Measurements from ENCODE around the gene PPM1D. TPM values are rescaled to one million over a fixed set of nuclear protein-coding genes. Genes with fewer than 3 reads are reported as not detected.

The PPM1D gene
- polyA plus RNA-seq, 1 of the 3 experiments (the other 2 are of a cell fraction) = 8.8 TPM

DNA sequence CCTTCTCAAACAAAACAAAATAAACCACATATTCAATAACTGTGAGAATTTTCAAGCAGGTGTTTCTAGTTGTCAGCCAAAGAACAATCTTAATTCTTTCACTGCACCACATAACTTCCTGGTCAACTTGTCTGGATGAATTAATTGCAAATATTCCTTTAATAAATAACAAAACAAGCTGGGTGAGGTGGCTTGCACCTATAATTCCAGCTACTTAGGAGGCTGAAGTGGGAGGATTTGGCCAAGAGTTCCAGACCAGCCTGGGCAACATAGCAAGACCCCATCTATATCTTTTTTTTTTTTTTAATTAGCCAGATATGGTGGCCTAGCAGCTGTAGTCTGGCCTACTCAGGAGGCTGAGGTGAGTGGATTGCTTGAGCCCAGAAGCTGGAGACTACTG is 17.0 kb upstream of the PPM1D start:
- no peak overlapping the region for H3K4me3 ChIP-seq (ENCODE audit: low read depth in 2 of 2, low read length in 1 of 2)
- no peak for TF ChIP-seq EP300 (IDR thresholded peaks at IDR 0.05; ENCODE audit: borderline replicate concordance in 1 of 2, low read depth in 1 of 2, low read length in 1 of 2)
- TF ChIP-seq FOSL2 (IDR thresholded peaks at IDR 0.05; ENCODE audit: borderline replicate concordance, low read depth) = no peak
- TF ChIP-seq, protein P1, sequence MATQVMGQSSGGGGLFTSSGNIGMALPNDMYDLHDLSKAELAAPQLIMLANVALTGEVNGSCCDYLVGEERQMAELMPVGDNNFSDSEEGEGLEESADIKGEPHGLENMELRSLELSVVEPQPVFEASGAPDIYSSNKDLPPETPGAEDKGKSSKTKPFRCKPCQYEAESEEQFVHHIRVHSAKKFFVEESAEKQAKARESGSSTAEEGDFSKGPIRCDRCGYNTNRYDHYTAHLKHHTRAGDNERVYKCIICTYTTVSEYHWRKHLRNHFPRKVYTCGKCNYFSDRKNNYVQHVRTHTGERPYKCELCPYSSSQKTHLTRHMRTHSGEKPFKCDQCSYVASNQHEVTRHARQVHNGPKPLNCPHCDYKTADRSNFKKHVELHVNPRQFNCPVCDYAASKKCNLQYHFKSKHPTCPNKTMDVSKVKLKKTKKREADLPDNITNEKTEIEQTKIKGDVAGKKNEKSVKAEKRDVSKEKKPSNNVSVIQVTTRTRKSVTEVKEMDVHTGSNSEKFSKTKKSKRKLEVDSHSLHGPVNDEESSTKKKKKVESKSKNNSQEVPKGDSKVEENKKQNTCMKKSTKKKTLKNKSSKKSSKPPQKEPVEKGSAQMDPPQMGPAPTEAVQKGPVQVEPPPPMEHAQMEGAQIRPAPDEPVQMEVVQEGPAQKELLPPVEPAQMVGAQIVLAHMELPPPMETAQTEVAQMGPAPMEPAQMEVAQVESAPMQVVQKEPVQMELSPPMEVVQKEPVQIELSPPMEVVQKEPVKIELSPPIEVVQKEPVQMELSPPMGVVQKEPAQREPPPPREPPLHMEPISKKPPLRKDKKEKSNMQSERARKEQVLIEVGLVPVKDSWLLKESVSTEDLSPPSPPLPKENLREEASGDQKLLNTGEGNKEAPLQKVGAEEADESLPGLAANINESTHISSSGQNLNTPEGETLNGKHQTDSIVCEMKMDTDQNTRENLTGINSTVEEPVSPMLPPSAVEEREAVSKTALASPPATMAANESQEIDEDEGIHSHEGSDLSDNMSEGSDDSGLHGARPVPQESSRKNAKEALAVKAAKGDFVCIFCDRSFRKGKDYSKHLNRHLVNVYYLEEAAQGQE (IDR thresholded peaks at IDR 0.05; ENCODE audit: low read depth, low read length) = no peak
- no peak for TF ChIP-seq GATA2 (CRISPR knock-in tag; IDR thresholded peaks at IDR 0.05)
- no peak for TF ChIP-seq POLR2AphosphoS5 (IDR thresholded peaks at IDR 0.05; ENCODE audit: low read depth, low read length)
- TF ChIP-seq RAD21 (IDR thresholded peaks at IDR 0.05; ENCODE audit: low read length) = no peak
- TF ChIP-seq, protein P2, sequence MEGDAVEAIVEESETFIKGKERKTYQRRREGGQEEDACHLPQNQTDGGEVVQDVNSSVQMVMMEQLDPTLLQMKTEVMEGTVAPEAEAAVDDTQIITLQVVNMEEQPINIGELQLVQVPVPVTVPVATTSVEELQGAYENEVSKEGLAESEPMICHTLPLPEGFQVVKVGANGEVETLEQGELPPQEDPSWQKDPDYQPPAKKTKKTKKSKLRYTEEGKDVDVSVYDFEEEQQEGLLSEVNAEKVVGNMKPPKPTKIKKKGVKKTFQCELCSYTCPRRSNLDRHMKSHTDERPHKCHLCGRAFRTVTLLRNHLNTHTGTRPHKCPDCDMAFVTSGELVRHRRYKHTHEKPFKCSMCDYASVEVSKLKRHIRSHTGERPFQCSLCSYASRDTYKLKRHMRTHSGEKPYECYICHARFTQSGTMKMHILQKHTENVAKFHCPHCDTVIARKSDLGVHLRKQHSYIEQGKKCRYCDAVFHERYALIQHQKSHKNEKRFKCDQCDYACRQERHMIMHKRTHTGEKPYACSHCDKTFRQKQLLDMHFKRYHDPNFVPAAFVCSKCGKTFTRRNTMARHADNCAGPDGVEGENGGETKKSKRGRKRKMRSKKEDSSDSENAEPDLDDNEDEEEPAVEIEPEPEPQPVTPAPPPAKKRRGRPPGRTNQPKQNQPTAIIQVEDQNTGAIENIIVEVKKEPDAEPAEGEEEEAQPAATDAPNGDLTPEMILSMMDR (IDR thresholded peaks at IDR 0.05) = no peak
- no peaks in the 10 kb centered on the region for H3F3A ChIP-seq (replicated peaks; ENCODE audit: insufficient read depth)
- H3K9ac ChIP-seq = no peak overlapping the region
- no peaks in the 10 kb centered on the region for H3K27me3 ChIP-seq (ENCODE audit: insufficient read depth)
- no peaks in the 10 kb centered on the region for H4K20me1 ChIP-seq (ENCODE audit: insufficient read depth)
- POLR2A ChIA-PET = no interaction called here
- H2AFZ ChIP-seq (ENCODE audit: low read depth) = no peak overlapping the region
- no peaks in the 10 kb centered on the region for H3K79me2 ChIP-seq (ENCODE audit: insufficient read depth)
- DNase-seq = no peak
- H3K4me1 ChIP-seq (ENCODE audit: control insufficient read depth in 1 of 2, insufficient read depth in 2 of 2, low read depth in 1 of 2, low read length in 1 of 2) = no peaks in the 10 kb centered on the region
- H3K36me3 ChIP-seq (replicated peaks in 1 of 2; ENCODE audit: control insufficient read depth in 1 of 2, insufficient read depth in 2 of 2, low read length in 1 of 2) = no peaks in the 10 kb centered on the region
- H3K9me2 ChIP-seq = no peaks in the 10 kb centered on the region
- CTCF ChIA-PET = interaction anchor here (0.8 to 3.6 kb wide), 5 partner anchors 13 to 58 kb away, joined by 3 to 13 read pairs (median 4); no protein-coding TSS in a partner anchor
- H3K27ac ChIP-seq (ENCODE audit: low read depth in 2 of 2, low read length in 1 of 2) = no peak overlapping the region
- no peaks in the 10 kb centered on the region for H3K9me3 ChIP-seq
- H3K4me2 ChIP-seq = no peak overlapping the region

DNA sequence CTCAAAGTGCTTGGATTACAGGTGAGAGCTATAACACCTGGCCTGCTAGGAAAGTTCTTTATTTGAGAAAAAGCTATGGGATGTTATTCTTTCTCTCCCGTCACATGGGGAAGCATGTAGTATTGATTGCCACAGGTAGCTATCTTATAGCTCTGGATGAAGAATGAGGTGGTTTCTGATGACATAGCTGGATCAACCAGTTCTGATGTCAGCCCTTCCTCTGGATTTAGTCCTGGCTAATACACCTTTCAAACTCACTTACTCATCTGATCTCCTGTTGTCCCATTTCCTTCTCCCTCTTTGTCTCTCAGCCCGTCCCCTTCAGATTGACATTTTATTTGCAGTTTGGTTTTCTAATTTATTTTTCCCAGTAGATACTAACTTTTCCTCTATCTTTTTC is 14.1 kb upstream of the PPM1D start:
- CTCF ChIA-PET = interaction anchor here (1.0 to 1.4 kb wide), 2 partner anchors 12 to 16 kb away, joined by 4 read pairs; no protein-coding TSS in a partner anchor
- POLR2A ChIA-PET = no interaction called here

More for the DNA sequence above, 14.1 kb upstream of the PPM1D start:
- Histone ChIP-seq H3K4me2 (no peak overlapping the region), H3K9ac (no peak overlapping the region), H3K4me1 (ENCODE audit: control insufficient read depth in 1 of 2, insufficient read depth in 2 of 2, low read depth in 1 of 2, low read length in 1 of 2) (no peaks in the 10 kb centered on the region), H3K27me3 (ENCODE audit: insufficient read depth) (no peaks in the 10 kb centered on the region), H3K27ac (ENCODE audit: low read depth in 2 of 2, low read length in 1 of 2) (no peak overlapping the region), H3K9me2 (no peaks in the 10 kb centered on the region), H3K36me3 (replicated peaks in 1 of 2; ENCODE audit: control insufficient read depth in 1 of 2, insufficient read depth in 2 of 2, low read length in 1 of 2) (no peaks in the 10 kb centered on the region), H3K79me2 (ENCODE audit: insufficient read depth) (no peaks in the 10 kb centered on the region), H2AFZ (ENCODE audit: low read depth) (no peak overlapping the region), H4K20me1 (ENCODE audit: insufficient read depth) (no peaks in the 10 kb centered on the region), H3K4me3 (ENCODE audit: low read depth in 2 of 2, low read length in 1 of 2) (no peak overlapping the region), H3K9me3 (no peaks in the 10 kb centered on the region), H3F3A (replicated peaks; ENCODE audit: insufficient read depth) (no peaks in the 10 kb centered on the region)
- TF ChIP-seq JUND (IDR thresholded peaks at IDR 0.05) = no peak
- TF ChIP-seq GABPA (IDR thresholded peaks at IDR 0.05; ENCODE audit: low read depth) = no peak
- no peak for TF ChIP-seq RAD21 (IDR thresholded peaks at IDR 0.05; ENCODE audit: low read length)
- no peak for TF ChIP-seq SIN3A (IDR thresholded peaks at IDR 0.05; ENCODE audit: borderline replicate concordance, low read depth, low read length)
- DNase-seq = no peak
- 94% methylated on average over 2 of the region's 2 CpGs for WGBS (ENCODE audit: low lambda C conversion rate)

All from SK-N-SH (cell line).